Brain microvascular endothelial cell (primary cell): ENCODE results near the gene OSR1.
A peak's percentile ranks its signal among the peaks of the same experiment; 100 is the strongest.

Experiments used
- DNase-seq: peaks from one replicate; pipeline ENCODE4 v3.0.0-alpha.2; 2020
- H3K27ac ChIP-seq: fragments of 250-450 bp; sonication (Bioruptor Pico); 2 replicates; pipeline ENCODE4 v1.5.1; 2020; ENCODE audit warnings: mild to moderate bottlenecking, moderate library complexity
- H3K27me3 ChIP-seq: fragments of 250-450 bp; sonication (Bioruptor Pico); replicated peaks from 2 replicates; pipeline ENCODE4 v1.5.1; 2020; ENCODE audit warnings: mild to moderate bottlenecking
- H3K36me3 ChIP-seq: fragments of 250-450 bp; sonication (Bioruptor Pico); replicated peaks from 2 replicates; pipeline ENCODE4 v1.5.1; 2020; ENCODE audit warnings: mild to moderate bottlenecking
- H3K4me3 ChIP-seq: 2 replicates; pipeline ENCODE4 v1.5.1; 2011; ENCODE audit warnings: low read depth, mild to moderate bottlenecking, control low read depth, low read length, moderate library complexity
- CTCF ChIP-seq: IDR thresholded peaks from 2 replicates; pipeline ENCODE4 v1.5.1; 2011; ENCODE audit warnings: low read depth, mild to moderate bottlenecking, moderate library complexity, low read length, control low read depth, inconsistent platforms; ENCODE audit errors: missing control alignments
- in situ Hi-C: cut with HindIII; loops from 2 replicates; pipeline ENCODE4 v1.10.0; 2017; ENCODE audit warnings: low sequenced_read_pairs, low pct_ligation_motif_present

The OSR1 gene

DNA sequence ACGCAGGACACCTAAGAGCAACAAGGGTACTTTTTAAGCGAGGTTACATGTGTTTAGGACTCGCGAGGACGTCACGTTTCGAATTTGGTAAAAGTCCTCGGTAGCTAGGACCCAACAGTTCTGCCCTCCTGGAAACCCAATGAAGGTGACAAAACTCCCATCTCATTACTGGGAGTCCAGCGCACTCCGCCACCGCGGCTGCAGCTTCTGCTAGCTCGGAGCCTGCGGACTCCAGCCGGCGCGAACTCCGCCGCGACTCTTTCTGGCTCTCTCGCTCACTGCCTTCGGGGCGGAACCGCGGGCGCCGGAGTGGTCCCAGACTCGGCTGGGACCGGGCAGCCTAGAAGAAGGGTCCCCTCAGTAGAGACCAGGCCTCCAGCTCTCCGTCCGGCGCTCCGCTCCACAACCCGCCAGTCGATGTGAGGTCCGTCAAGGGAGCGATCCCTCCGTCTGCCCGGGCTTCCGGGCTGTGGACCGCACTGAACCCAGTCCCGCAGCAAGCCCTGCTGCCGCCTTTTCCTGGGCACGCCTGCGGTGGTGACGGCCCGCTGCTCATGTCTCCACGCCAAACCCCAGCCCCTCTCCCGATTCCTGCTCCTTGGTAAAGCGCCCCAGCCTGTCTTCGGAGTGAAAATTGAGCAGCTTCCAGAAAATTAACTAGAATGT lies 3.0 kb upstream of the OSR1 start:
- no peak for DNase-seq
- no peaks in the 10 kb centered on the region for H3K27me3 ChIP-seq
- in situ Hi-C loops, result loop anchor here (10.0 to 25.0 kb wide), 2 partner anchors 501 to 837 kb away; no protein-coding TSS in a partner anchor
- TF ChIP-seq CTCF, result no peak
- H3K27ac ChIP-seq, result no peak overlapping the region
- H3K36me3 ChIP-seq, result no peaks in the 10 kb centered on the region
- H3K4me3 ChIP-seq, result peak overlapping the region; percentile 66

- no peak overlapping the region for H3K27ac ChIP-seq
- TF ChIP-seq CTCF, result no peak
- H3K36me3 ChIP-seq, result no peaks in the 10 kb centered on the region
- in situ Hi-C loops, result loop anchor here (10.0 to 25.0 kb wide), 2 partner anchors 501 to 836 kb away; no protein-coding TSS in a partner anchor
- H3K27me3 ChIP-seq, result no peaks in the 10 kb centered on the region
- H3K4me3 ChIP-seq, result peak overlapping the region; percentile 66
- no peak for DNase-seq
Measured at GRCh38 chr2:19360966-19361321, 2.5 kb upstream of the OSR1 start.

DNA sequence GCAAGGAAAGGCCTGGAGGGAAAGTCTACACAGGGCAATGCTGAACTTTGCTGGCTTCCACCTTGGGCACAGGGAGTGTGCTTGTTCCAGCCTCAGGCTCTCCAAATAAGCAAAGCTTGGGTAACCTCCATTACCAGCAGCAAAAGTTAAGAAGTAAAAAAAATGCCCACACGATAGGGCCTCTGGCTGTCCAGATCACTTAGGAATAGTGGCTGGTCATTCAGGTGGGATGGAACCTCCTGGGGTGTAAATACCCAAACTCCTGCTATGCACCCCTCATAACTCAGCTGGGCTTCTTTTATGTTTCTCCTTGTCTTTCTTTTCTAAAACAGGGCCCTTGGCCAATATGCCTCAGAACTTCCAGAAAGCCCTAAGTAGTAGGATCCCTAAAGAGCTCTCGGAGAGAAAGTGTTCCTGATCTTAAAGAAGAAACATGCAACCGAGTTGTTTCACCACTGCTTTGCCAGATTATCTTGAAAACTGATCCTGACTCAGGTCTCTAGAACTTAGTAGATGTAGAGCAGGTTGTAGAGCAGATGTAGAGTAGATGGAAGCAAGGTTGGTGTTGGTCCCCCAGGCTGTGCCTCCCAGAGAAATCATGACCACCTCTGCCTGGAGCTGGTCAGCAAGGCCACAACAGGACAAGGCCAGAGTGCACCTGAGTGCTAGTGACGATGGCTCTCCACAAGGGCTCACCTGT lies 2.0 kb upstream of the OSR1 start:
- no peak for DNase-seq
- in situ Hi-C loops, result loop anchor here (10.0 to 25.0 kb wide), 2 partner anchors 502 to 836 kb away; no protein-coding TSS in a partner anchor
- no peak for TF ChIP-seq CTCF
- Histone ChIP-seq H3K36me3 (no peaks in the 10 kb centered on the region), H3K27me3 (no peaks in the 10 kb centered on the region), H3K27ac (no peak overlapping the region), H3K4me3 (no peak overlapping the region)

- in situ Hi-C loops, result loop anchor here (25.0 kb wide), 1 partner anchor 503 kb away; no protein-coding TSS in a partner anchor
- Histone ChIP-seq H3K27me3 (no peaks in the 10 kb centered on the region), H3K27ac (no peak overlapping the region), H3K4me3 (no peak overlapping the region), H3K36me3 (no peaks in the 10 kb centered on the region)
- DNase-seq, result no peak
- TF ChIP-seq CTCF, result no peak
Measured at GRCh38 chr2:19359456-19359855, 1.0 kb upstream of the OSR1 start.

DNA sequence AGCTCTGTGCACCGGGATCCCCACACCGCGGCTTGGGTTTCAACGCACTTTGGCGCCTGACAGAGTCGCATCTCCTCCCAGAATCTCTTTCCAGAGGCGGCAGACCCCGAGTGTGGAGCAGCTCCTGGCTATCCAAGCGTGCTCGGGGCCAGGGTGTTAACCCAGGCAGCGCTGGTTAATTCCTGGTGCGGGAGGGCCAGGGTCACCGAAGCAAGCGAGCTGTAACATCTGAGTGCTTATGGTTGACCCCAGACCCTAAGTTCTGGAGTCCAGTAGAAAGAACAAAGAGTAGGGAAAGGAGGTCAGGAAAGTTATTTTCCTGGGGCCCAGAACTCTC lies 566 bp upstream of the OSR1 start:
- Histone ChIP-seq H3K4me3 (peak overlapping the region; percentile 67), H3K27ac (no peak overlapping the region), H3K36me3 (no peaks in the 10 kb centered on the region), H3K27me3 (no peaks in the 10 kb centered on the region)
- in situ Hi-C loops, result loop anchor here (25.0 kb wide), 1 partner anchor 503 kb away; no protein-coding TSS in a partner anchor
- DNase-seq, result no peak
- no peak for TF ChIP-seq CTCF
